H1 (cell line): Measurements from ENCODE around the gene LDLRAD4. TPM values are rescaled to one million over a fixed set of nuclear protein-coding genes. Genes with fewer than 3 reads are reported as not detected.

Source experiments
- CTCF ChIA-PET: fragments of 300-600 bp; sonication (Branson Sonifier 250); formaldehyde crosslinking; loops from one replicate; lab custom pipeline; 2021; ENCODE audit not compliant: partially characterized antibody; lab: Charles Lee
- POLR2A ChIA-PET: fragments of 300-600 bp; sonication (Branson Sonifier 250); formaldehyde crosslinking; loops from one replicate; lab custom pipeline; 2021; ENCODE audit warnings: inconsistent platforms; ENCODE audit not compliant: partially characterized antibody; lab: Charles Lee
- DNase-seq, 2 experiments: peaks; one replicate each; pipeline versions ENCODE4 v3.0.0 to v3.0.0-alpha.2; 2010 to 2022; ENCODE audit warnings: low spot score in 2 of 2, low read depth in 1 of 2, mixed read lengths in 1 of 2
- FAIRE-seq: peaks from 2 replicates; lab custom pipeline; 2011; peaks lifted over from hg19 to GRCh38; lab: Jason Lieb, UNC
- H2AFZ ChIP-seq: 2 replicates; pipeline ENCODE4 v1.8.1; 2012; ENCODE audit warnings: low read length, inconsistent platforms
- H2AK5ac ChIP-seq: 2 replicates; pipeline ENCODE4 v1.6.1; 2013; ENCODE audit warnings: low read depth, low read length
- H2BK120ac ChIP-seq: replicated peaks from 2 replicates; pipeline ENCODE3; 2013; ENCODE audit warnings: low read depth, low read length, inconsistent platforms
- H2BK12ac ChIP-seq: 2 replicates; pipeline ENCODE4 v1.6.1; 2013; ENCODE audit warnings: low read depth, low read length
- H2BK15ac ChIP-seq: 2 replicates; pipeline ENCODE4 v1.6.1; 2013; ENCODE audit warnings: low read length
- H2BK20ac ChIP-seq: 2 replicates; pipeline ENCODE4 v1.6.1; 2013; ENCODE audit warnings: low read length
- H2BK5ac ChIP-seq: 2 replicates; pipeline ENCODE4 v1.6.1; 2013; ENCODE audit warnings: low read depth, low read length
- H3K14ac ChIP-seq: 2 replicates; pipeline ENCODE4 v1.6.1; 2013; ENCODE audit warnings: inconsistent platforms; ENCODE audit not compliant: insufficient read length
- H3K18ac ChIP-seq: 2 replicates; pipeline ENCODE4 v1.6.1; 2013; ENCODE audit warnings: low read length; ENCODE audit errors: extremely low read depth
- H3K23ac ChIP-seq: 2 replicates; pipeline ENCODE4 v1.6.1; 2013; ENCODE audit warnings: inconsistent platforms; ENCODE audit not compliant: insufficient read length
- H3K23me2 ChIP-seq: 2 replicates; pipeline ENCODE4 v1.6.1; 2013; ENCODE audit warnings: low read depth, low read length
- H3K27ac ChIP-seq: 2 replicates; pipeline ENCODE4 v1.6.1; 2011; ENCODE audit warnings: low read depth, low read length, inconsistent platforms
- H3K27me3 ChIP-seq, 4 experiments: replicated peaks in 1 of 4; 1 replicate in 1 of 4; 2 replicates in 3 of 4; pipeline versions ENCODE4 v1.6.1 to v1.8.1; 2011 to 2013; ENCODE audit warnings: low read length in 3 of 4, mild to moderate bottlenecking in 3 of 4, inconsistent platforms in 2 of 4, mixed read lengths in 2 of 4, moderate library complexity in 1 of 4; ENCODE audit not compliant: control insufficient read depth in 3 of 4, insufficient read depth in 3 of 4; ENCODE audit errors: extremely low read depth in 1 of 4
- H3K36me3 ChIP-seq, 4 experiments: 2 replicates each; pipeline versions ENCODE4 v1.6.1 to v1.8.1; 2011 to 2013; ENCODE audit warnings: mild to moderate bottlenecking in 4 of 4, low read length in 3 of 4, moderate library complexity in 2 of 4, control low read depth in 1 of 4, inconsistent platforms in 1 of 4; ENCODE audit not compliant: insufficient read depth in 4 of 4, control insufficient read depth in 2 of 4
- H3K4ac ChIP-seq: replicated peaks from 2 replicates; pipeline ENCODE3; 2013; ENCODE audit warnings: low read length, low read depth, mixed read lengths, inconsistent platforms; ENCODE audit not compliant: insufficient read length
- H3K4me1 ChIP-seq, 4 experiments: replicated peaks in 1 of 4; 1 replicate in 1 of 4; 2 replicates in 3 of 4; pipeline versions ENCODE4 v1.6.1 to v1.8.1; 2011 to 2013; ENCODE audit warnings: low read length in 3 of 4, inconsistent platforms in 2 of 4, mixed read lengths in 1 of 4; ENCODE audit not compliant: insufficient read depth in 4 of 4, control insufficient read depth in 3 of 4
- H3K4me2 ChIP-seq, 2 experiments: 2 replicates each; pipeline versions ENCODE4 v1.6.1 to v1.8.1; 2011 to 2013; ENCODE audit warnings: low read depth in 2 of 2, low read length in 2 of 2, control low read depth in 1 of 2, inconsistent platforms in 1 of 2, mild to moderate bottlenecking in 1 of 2; ENCODE audit not compliant: insufficient read depth in 1 of 2
- H3K4me3 ChIP-seq, 4 experiments: fragments of 200-600, 300-600 bp in 1 of 4; sonication (generic), shearing (Covaris generic), sonication (Bioruptor Twin) in 1 of 4; 2 replicates each; pipeline versions ENCODE4 v1.5.1 to v1.8.1; 2011 to 2016; ENCODE audit warnings: low read length in 4 of 4, low read depth in 3 of 4, control low read depth in 2 of 4, inconsistent platforms in 2 of 4, mild to moderate bottlenecking in 2 of 4, mixed read lengths in 1 of 4, moderate library complexity in 1 of 4; ENCODE audit not compliant: insufficient read depth in 2 of 4; ENCODE audit errors: extremely low read depth in 1 of 4
- H3K56ac ChIP-seq: replicated peaks from 2 replicates; pipeline ENCODE3; 2013; ENCODE audit warnings: low read depth, mild to moderate bottlenecking, mixed read lengths, low read length, inconsistent platforms; ENCODE audit not compliant: insufficient read length
- H3K79me1 ChIP-seq: 2 replicates; pipeline ENCODE4 v1.6.1; 2013; ENCODE audit warnings: low read depth, low read length, control low read depth
- H3K79me2 ChIP-seq, 2 experiments: 2 replicates each; pipeline versions ENCODE4 v1.6.1 to v1.8.1; 2012 to 2013; ENCODE audit warnings: low read length in 2 of 2, mild to moderate bottlenecking in 2 of 2, inconsistent platforms in 1 of 2; ENCODE audit not compliant: insufficient read depth in 2 of 2, control insufficient read depth in 1 of 2
- H3K9ac ChIP-seq, 4 experiments: replicated peaks in 1 of 4; 1 replicate in 1 of 4; 2 replicates in 3 of 4; pipeline versions ENCODE4 v1.6.1 to v1.8.1; 2011 to 2013; ENCODE audit warnings: low read depth in 3 of 4, low read length in 3 of 4, control low read depth in 2 of 4, mild to moderate bottlenecking in 2 of 4, moderate library complexity in 2 of 4, inconsistent platforms in 1 of 4; ENCODE audit errors: extremely low read depth in 1 of 4
- H3K9me3 ChIP-seq, 2 experiments: 2 replicates each; pipeline versions ENCODE4 v1.6.1 to v1.8.1; 2012 to 2013; ENCODE audit warnings: mild to moderate bottlenecking in 2 of 2, moderate library complexity in 2 of 2, control low read depth in 1 of 2, inconsistent platforms in 1 of 2, low read depth in 1 of 2, low read length in 1 of 2, mixed read lengths in 1 of 2; ENCODE audit not compliant: insufficient read depth in 2 of 2
- H4K20me1 ChIP-seq, 2 experiments: replicated peaks in 1 of 2; 2 replicates each; pipeline versions ENCODE3 to v1.8.1; 2011 to 2013; ENCODE audit warnings: inconsistent platforms in 2 of 2, low read length in 2 of 2, mild to moderate bottlenecking in 1 of 2; ENCODE audit not compliant: insufficient read depth in 2 of 2, control insufficient read depth in 1 of 2
- H4K5ac ChIP-seq: 2 replicates; pipeline ENCODE4 v1.6.1; 2013; ENCODE audit warnings: low read length, low read depth, mixed read lengths, inconsistent platforms; ENCODE audit not compliant: insufficient read length
- H4K8ac ChIP-seq: 2 replicates; pipeline ENCODE4 v1.8.0; 2013; ENCODE audit warnings: mild to moderate bottlenecking, moderate library complexity, low read length, inconsistent platforms; ENCODE audit not compliant: insufficient read depth; ENCODE audit errors: extremely low read depth
- H4K91ac ChIP-seq: replicated peaks from 2 replicates; pipeline ENCODE3; 2013; ENCODE audit warnings: low read length, mixed read lengths, inconsistent platforms; ENCODE audit not compliant: insufficient read length
- GABPA ChIP-seq: IDR thresholded peaks from 2 replicates; pipeline ENCODE4 v1.6.1; 2011; ENCODE audit warnings: mild to moderate bottlenecking, low read length, moderate library complexity, borderline replicate concordance; ENCODE audit not compliant: insufficient read depth
- WGBS, 2 experiments: shearing (Covaris generic) in 1 of 2; methylation state at CpG; one replicate each; pipeline versions ENCODE4 v1.1.6 to v1.1.7; 2013 to 2015; ENCODE audit warnings: low lambda C conversion rate in 2 of 2, mixed read lengths in 2 of 2, inconsistent platforms in 1 of 2, low coverage in 1 of 2, missing lambda C conversion rate in 1 of 2; ENCODE audit not compliant: insufficient replicate concordance in 2 of 2, insufficient coverage in 1 of 2, insufficient read length in 1 of 2; ENCODE audit errors: extremely low coverage in 1 of 2, missing lambda C conversion rate in 1 of 2; 5-methylcytosine and 5-hydroxymethylcytosine counted together
- polyA plus RNA-seq, 7 experiments: library from polyadenylated mRNA; depleted of rRNA in 3 of 7; stranded (reverse) in 5 of 7; unstranded in 2 of 7; fragments of >200 nt in 5 of 7; fragments of 200-250 nt in 2 of 7; gene quantifications; 1 replicate in 5 of 7; 2 replicates in 1 of 7; 4 replicates in 1 of 7; pipeline versions ENCODE4 v1.2.1 to v1.2.3, GENCODE V29; 2011 to 2013; ENCODE audit warnings: missing spikeins in 2 of 7, mixed read lengths in 2 of 7
- total RNA-seq: library from RNA; stranded (reverse); fragmentation: NEBNext Ultra II Directional; extraction: Animal tissue kit (Norgen Biotek cat#: 25700); gene quantifications from 2 replicates; pipeline ENCODE4 v1.2.1, GENCODE V29; 2021

Gene LDLRAD4
- total and polyA plus RNA-seq, 2 of the 8 experiments (the other 6 are each of a cell fraction or from before 2014, with no cell fraction given): 0.77 to 1.4 TPM

GRCh38 chr18:13517369-13517768 lies 298.8 kb downstream of the LDLRAD4 start:
- no peaks in the 10 kb centered on the region for H3K23me2 ChIP-seq
- no peaks in the 10 kb centered on the region for H3K79me2 ChIP-seq
- FAIRE-seq (no peak), DNase-seq (no peak)
- H3K9ac ChIP-seq: no peak overlapping the region
- H3K14ac ChIP-seq: no peak overlapping the region
- no peak overlapping the region for H2BK15ac ChIP-seq
- H4K8ac ChIP-seq: no peak overlapping the region
- no peak overlapping the region for H4K91ac ChIP-seq
- no peak overlapping the region for H3K23ac ChIP-seq
- H3K4me2 ChIP-seq: no peak overlapping the region
- no peak overlapping the region for H2BK20ac ChIP-seq
- H3K79me1 ChIP-seq: no peaks in the 10 kb centered on the region
- ChIA-PET CTCF (interaction anchor here (1.2 kb wide), 1 partner anchor 11 kb away, joined by 3 read pairs; no protein-coding TSS in a partner anchor), POLR2A (no interaction called here)
- H3K4ac ChIP-seq: no peak overlapping the region
- no peak overlapping the region for H4K5ac ChIP-seq
- no peak overlapping the region for H2BK12ac ChIP-seq
- H2AK5ac ChIP-seq: no peak overlapping the region
- no peak overlapping the region for H3K4me3 ChIP-seq
- no peaks in the 10 kb centered on the region for H3K36me3 ChIP-seq
- H3K27me3 ChIP-seq: no peaks in the 10 kb centered on the region
- H3K27ac ChIP-seq: no peak overlapping the region
- no peak overlapping the region for H2AFZ ChIP-seq
- no peak overlapping the region for H2BK120ac ChIP-seq
- no peaks in the 10 kb centered on the region for H3K9me3 ChIP-seq
- no peak overlapping the region for H3K18ac ChIP-seq
- TF ChIP-seq GABPA: no peak
- H3K4me1 ChIP-seq: peaks cover 0 to 2% (median 0%) of the 10 kb centered on the region in 4 experiments; a peak in 1 of 7 replicates
- no peak overlapping the region for H3K56ac ChIP-seq
- WGBS, 2 experiments: 93% methylated on average over 7 of the region's 7 CpGs; no CpG with 5 or more reads in 1 of the 2 experiments
- H2BK5ac ChIP-seq: no peak overlapping the region
- H4K20me1 ChIP-seq: no peaks in the 10 kb centered on the region
